Nephron progenitor cell (in vitro differentiated cells): ENCODE results near the gene NDUFA3.

Experiments
- DNase-seq: peaks from one replicate; pipeline ENCODE4 v3.0.0; 2021
- H3K27ac Mint-ChIP-seq: 2 replicates; pipeline ENCODE4 v1.8.0; 2021; ENCODE audit warnings: mild to moderate bottlenecking, moderate library complexity, mixed read lengths
- H3K27me3 Mint-ChIP-seq: 2 replicates; pipeline ENCODE4 v1.8.0; 2021; ENCODE audit warnings: mild to moderate bottlenecking, low read depth, mixed read lengths; ENCODE audit not compliant: poor library complexity
- H3K36me3 Mint-ChIP-seq: 2 replicates; pipeline ENCODE4 v1.8.0; 2021; ENCODE audit warnings: low read depth, mixed read lengths
- H3K4me1 Mint-ChIP-seq: 2 replicates; pipeline ENCODE4 v1.8.0; 2021; ENCODE audit warnings: mixed read lengths
- H3K4me3 Mint-ChIP-seq: 2 replicates; pipeline ENCODE4 v1.8.0; 2021; ENCODE audit warnings: mild to moderate bottlenecking, moderate library complexity, mixed read lengths
- H3K9me3 Mint-ChIP-seq: 2 replicates; pipeline ENCODE4 v1.8.0; 2021; ENCODE audit warnings: mild to moderate bottlenecking, moderate library complexity, mixed read lengths
- TF ChIP-seq, protein P1 (sequence below): fragments of 200-600 bp; sonication (generic); IDR thresholded peaks from 2 replicates; pipeline ENCODE4 v1.5.0; 2021; ENCODE audit warnings: antibody characterized with exemption

NDUFA3 gene

DNA sequence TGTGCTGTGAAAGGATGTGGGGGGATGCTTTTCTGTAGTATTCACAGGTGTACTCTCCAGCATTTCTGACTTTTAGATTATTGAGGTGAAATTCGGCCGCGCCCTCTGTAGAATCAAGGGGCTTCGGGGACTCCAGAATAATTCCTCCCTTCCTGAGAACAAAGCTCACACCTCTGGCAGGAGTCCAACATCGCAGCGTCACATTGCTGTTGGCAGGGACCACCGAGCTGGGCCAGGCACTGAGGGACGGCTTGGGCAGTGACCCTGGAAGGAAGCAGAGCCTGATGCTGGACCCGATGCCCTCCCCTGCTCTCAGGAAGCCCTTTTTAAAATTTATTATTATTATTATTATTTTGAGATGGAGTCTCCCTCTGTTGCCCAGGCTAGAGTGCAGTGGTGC, 27.8 kb upstream of the NDUFA3 start:
- Mint-ChIP-seq H3K27me3 (peaks cover 24% of the 10 kb centered on the region), H3K27ac (no peak overlapping the region), H3K4me3 (no peak overlapping the region), H3K36me3 (no peaks in the 10 kb centered on the region), H3K4me1 (no peaks in the 10 kb centered on the region), H3K9me3 (peaks cover 18% of the 10 kb centered on the region)
- TF ChIP-seq, protein P1, sequence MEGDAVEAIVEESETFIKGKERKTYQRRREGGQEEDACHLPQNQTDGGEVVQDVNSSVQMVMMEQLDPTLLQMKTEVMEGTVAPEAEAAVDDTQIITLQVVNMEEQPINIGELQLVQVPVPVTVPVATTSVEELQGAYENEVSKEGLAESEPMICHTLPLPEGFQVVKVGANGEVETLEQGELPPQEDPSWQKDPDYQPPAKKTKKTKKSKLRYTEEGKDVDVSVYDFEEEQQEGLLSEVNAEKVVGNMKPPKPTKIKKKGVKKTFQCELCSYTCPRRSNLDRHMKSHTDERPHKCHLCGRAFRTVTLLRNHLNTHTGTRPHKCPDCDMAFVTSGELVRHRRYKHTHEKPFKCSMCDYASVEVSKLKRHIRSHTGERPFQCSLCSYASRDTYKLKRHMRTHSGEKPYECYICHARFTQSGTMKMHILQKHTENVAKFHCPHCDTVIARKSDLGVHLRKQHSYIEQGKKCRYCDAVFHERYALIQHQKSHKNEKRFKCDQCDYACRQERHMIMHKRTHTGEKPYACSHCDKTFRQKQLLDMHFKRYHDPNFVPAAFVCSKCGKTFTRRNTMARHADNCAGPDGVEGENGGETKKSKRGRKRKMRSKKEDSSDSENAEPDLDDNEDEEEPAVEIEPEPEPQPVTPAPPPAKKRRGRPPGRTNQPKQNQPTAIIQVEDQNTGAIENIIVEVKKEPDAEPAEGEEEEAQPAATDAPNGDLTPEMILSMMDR: no peak
- DNase-seq: no peak

DNA sequence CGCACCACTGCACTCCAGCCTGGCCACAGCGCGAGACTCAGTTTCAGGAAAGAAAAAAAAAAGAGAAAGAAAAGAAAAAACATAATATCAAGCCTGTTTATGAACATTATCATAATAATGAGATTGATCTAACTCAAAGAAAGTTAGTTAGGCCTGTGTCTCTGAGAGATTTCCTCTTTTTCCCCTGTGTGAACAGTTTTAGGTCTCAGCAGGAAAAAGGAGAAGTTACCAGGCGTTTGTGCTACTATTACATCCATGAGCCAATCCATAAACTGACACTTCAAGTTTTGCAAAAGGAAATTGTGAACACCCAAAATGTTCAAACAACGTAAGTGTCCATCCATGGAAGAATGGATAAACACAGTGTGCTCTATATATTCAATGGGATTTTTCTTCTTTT, 25.3 kb upstream of the NDUFA3 start:
- Mint-ChIP-seq H3K36me3 (no peaks in the 10 kb centered on the region), H3K9me3 (peaks cover 35% of the 10 kb centered on the region), H3K27ac (no peak overlapping the region), H3K4me3 (no peak overlapping the region), H3K4me1 (no peaks in the 10 kb centered on the region), H3K27me3 (peaks cover 25% of the 10 kb centered on the region)
- TF ChIP-seq, protein P1: no peak
- no peak for DNase-seq

DNA sequence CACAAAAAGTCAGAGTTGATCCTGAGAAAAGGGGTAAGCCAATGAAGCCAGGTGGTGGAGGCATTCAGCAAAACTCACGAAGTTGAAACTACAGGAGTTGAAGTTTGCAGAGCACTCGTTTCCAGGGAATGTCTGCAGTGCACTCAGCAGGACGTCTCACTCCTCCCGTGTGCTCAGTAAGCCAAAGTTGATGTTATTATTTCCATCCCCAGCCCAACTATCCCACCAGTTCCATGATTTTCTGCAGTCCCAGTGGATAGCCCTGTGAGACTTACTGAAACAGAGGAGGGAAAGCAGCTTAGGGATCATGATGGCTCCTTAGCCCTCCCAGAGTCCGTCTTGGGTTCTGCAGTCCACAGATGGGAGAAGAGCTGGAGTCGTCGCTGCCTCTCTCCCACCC, 21.6 kb upstream of the NDUFA3 start, which contains the start of gene TARM1:
Gene TARM1, minus strand, starts transcription at position 334 of the 400 bp plus-strand sequence. Its CDS starts 25 bp downstream, at position 309.
- Mint-ChIP-seq H3K4me1 (no peaks in the 10 kb centered on the region), H3K4me3 (no peak within 1 kb of the TSS), H3K9me3 (peaks cover 45% of the 10 kb centered on the region), H3K27ac (no peak within 1 kb of the TSS), H3K27me3 (peaks cover 21% of the 10 kb centered on the region), H3K36me3 (no peaks in the 10 kb centered on the region)
- TF ChIP-seq, protein P1: no peak
- DNase-seq: no peak

DNA sequence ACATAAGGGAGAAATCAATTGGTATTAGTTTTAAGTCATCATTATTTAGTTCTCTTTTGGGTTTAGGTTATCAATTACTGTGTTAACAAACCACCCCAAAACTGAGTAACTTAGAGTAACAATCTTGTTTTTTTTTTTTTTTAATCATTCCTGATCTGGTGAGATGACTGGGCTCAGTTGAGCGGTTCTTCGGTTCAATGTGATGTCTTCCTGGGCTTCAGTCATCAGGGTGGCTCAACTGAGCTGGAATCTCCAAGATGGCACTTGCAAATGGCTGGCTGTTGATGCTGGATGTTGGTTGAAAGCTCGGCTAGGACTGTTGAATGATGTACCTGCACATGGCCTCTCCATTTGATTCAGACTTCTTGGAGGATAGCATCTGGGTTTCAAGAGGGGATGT, 18.2 kb upstream of the NDUFA3 start:
- Mint-ChIP-seq H3K9me3 (peaks cover 38% of the 10 kb centered on the region), H3K4me3 (no peak overlapping the region), H3K4me1 (no peaks in the 10 kb centered on the region), H3K27me3 (peaks cover 34% of the 10 kb centered on the region), H3K36me3 (no peaks in the 10 kb centered on the region), H3K27ac (no peak overlapping the region)
- DNase-seq: no peak
- TF ChIP-seq, protein P1: no peak

GRCh38 chr19:54094426-54095000, 8.1 kb upstream of the NDUFA3 start:
- TF ChIP-seq, protein P1: no peak
- H3K9me3 Mint-ChIP-seq: peaks cover 17% of the 10 kb centered on the region
- DNase-seq: no peak
- H3K4me1 Mint-ChIP-seq: peaks cover 7% of the 10 kb centered on the region
- H3K36me3 Mint-ChIP-seq: no peaks in the 10 kb centered on the region
- H3K4me3 Mint-ChIP-seq: peak overlapping the region; percentile 32
- H3K27me3 Mint-ChIP-seq: peaks cover 73% of the 10 kb centered on the region
- H3K27ac Mint-ChIP-seq: no peak overlapping the region
